SK-N-SH (cell line): ENCODE measurements around the gene MCC. TPM values are rescaled to one million over a fixed set of nuclear protein-coding genes. Genes with fewer than 3 reads are reported as not detected.

Experiments
- CTCF ChIA-PET: fragments of 300-600, 350-600 bp; formaldehyde crosslinking; extraction: SDS; loops from one replicate; lab custom pipeline; 2021; lab: Yijun Ruan, JAX
- POLR2A ChIA-PET: fragments of 350-600 bp; sonication (Branson Sonifier 250); formaldehyde crosslinking; extraction: SDS; loops from one replicate; lab custom pipeline; 2020; ENCODE audit warnings: antibody characterized with exemption, inconsistent platforms; lab: Yijun Ruan, JAX
- DNase-seq: peaks from one replicate; pipeline ENCODE4 v3.0.0; 2012
- H2AFZ ChIP-seq: fragments of 200-600 bp; sonication (generic); 2 replicates; pipeline ENCODE4 v1.8.1; 2016; ENCODE audit warnings: antibody characterized with exemption, mild to moderate bottlenecking, low read depth
- H3F3A ChIP-seq: fragments of 200-600 bp; sonication (generic); replicated peaks from 2 replicates; pipeline ENCODE3; 2016; ENCODE audit warnings: antibody characterized with exemption, mild to moderate bottlenecking; ENCODE audit not compliant: insufficient read depth
- H3K27ac ChIP-seq, 2 experiments: fragments of 200-500 bp in 1 of 2; fragments of 200-600 bp in 1 of 2; sonication (Bioruptor generic) in 1 of 2; sonication (generic), shearing (Covaris generic) in 1 of 2; 2 replicates each; pipeline versions ENCODE4 v1.5.1 to v1.6.1; 2014 to 2016; ENCODE audit warnings: low read depth in 2 of 2, inconsistent platforms in 1 of 2, low read length in 1 of 2, mild to moderate bottlenecking in 1 of 2, mixed read lengths in 1 of 2
- H3K27me3 ChIP-seq: fragments of 200-600 bp; sonication (generic), shearing (Covaris generic); 2 replicates; pipeline ENCODE4 v1.6.1; 2016; ENCODE audit warnings: mixed run types; ENCODE audit not compliant: insufficient read depth
- H3K36me3 ChIP-seq, 2 experiments: fragments of 200-500 bp in 1 of 2; fragments of 200-600 bp in 1 of 2; sonication (Bioruptor generic) in 1 of 2; sonication (generic) in 1 of 2; replicated peaks in 1 of 2; 2 replicates each; pipeline versions ENCODE3 to v1.5.1; 2014 to 2016; ENCODE audit warnings: low read length in 1 of 2, mild to moderate bottlenecking in 1 of 2; ENCODE audit not compliant: insufficient read depth in 2 of 2, control insufficient read depth in 1 of 2
- H3K4me1 ChIP-seq, 2 experiments: fragments of 200-500 bp in 1 of 2; fragments of 200-600 bp in 1 of 2; sonication (Bioruptor generic) in 1 of 2; sonication (generic), shearing (Covaris generic) in 1 of 2; 2 replicates each; pipeline versions ENCODE4 v1.5.1 to v1.6.1; 2014 to 2016; ENCODE audit warnings: low read depth in 1 of 2, low read length in 1 of 2, mixed run types in 1 of 2; ENCODE audit not compliant: insufficient read depth in 2 of 2, control insufficient read depth in 1 of 2
- H3K4me2 ChIP-seq: fragments of 200-600 bp; sonication (generic), shearing (Covaris generic); 2 replicates; pipeline ENCODE4 v1.6.1; 2017; ENCODE audit warnings: mixed run types
- H3K4me3 ChIP-seq, 2 experiments: fragments of 200-500 bp in 1 of 2; fragments of 200-600 bp in 1 of 2; sonication (Bioruptor generic) in 1 of 2; sonication (generic), shearing (Covaris generic) in 1 of 2; 2 replicates each; pipeline versions ENCODE4 v1.5.1 to v1.8.1; 2014 to 2016; ENCODE audit warnings: low read depth in 2 of 2, inconsistent platforms in 1 of 2, low read length in 1 of 2, mild to moderate bottlenecking in 1 of 2, mixed read lengths in 1 of 2, moderate library complexity in 1 of 2
- H3K79me2 ChIP-seq: fragments of 200-600 bp; sonication (generic); 2 replicates; pipeline ENCODE4 v1.8.1; 2017; ENCODE audit warnings: mild to moderate bottlenecking; ENCODE audit not compliant: insufficient read depth
- H3K9ac ChIP-seq: fragments of 200-600 bp; sonication (generic); 2 replicates; pipeline ENCODE4 v1.6.1; 2017; ENCODE audit warnings: mixed run types
- H3K9me2 ChIP-seq: fragments of 200-600 bp; sonication (generic); 2 replicates; pipeline ENCODE4 v1.6.1; 2017; ENCODE audit warnings: mixed run types
- H3K9me3 ChIP-seq: fragments of 200-600 bp; sonication (generic); 2 replicates; pipeline ENCODE4 v1.6.1; 2017; ENCODE audit warnings: mixed run types, mild to moderate bottlenecking, moderate library complexity
- H4K20me1 ChIP-seq: fragments of 200-600 bp; sonication (generic); 2 replicates; pipeline ENCODE4 v1.6.1; 2017; ENCODE audit warnings: mild to moderate bottlenecking, mixed run types; ENCODE audit not compliant: insufficient read depth
- ELF1 ChIP-seq: IDR thresholded peaks from 2 replicates; pipeline ENCODE4 v1.4.0; 2012
- EP300 ChIP-seq, 2 experiments: IDR thresholded peaks; 2 replicates each; pipeline versions ENCODE4 v1.4.0 to v1.6.1; 2012; ENCODE audit warnings: borderline replicate concordance in 1 of 2, low read depth in 1 of 2, low read length in 1 of 2
- EZH2phosphoT487 ChIP-seq: fragments of 200-600 bp; sonication (generic); IDR thresholded peaks from 2 replicates; pipeline ENCODE4 v1.6.1; 2017; ENCODE audit warnings: low read depth, mixed run types, mild to moderate bottlenecking, antibody characterized with exemption, moderate library complexity, borderline replicate concordance
- FOSL2 ChIP-seq: IDR thresholded peaks from 2 replicates; pipeline ENCODE4 v1.4.0; 2012; ENCODE audit warnings: low read depth, mild to moderate bottlenecking, moderate library complexity, borderline replicate concordance
- FOXJ3 ChIP-seq: sonication (generic); formaldehyde crosslinking; IDR thresholded peaks from 2 replicates; pipeline ENCODE4 v1.5.1; 2020; ENCODE audit warnings: mild to moderate bottlenecking, missing genetic modification reagents
- GABPA ChIP-seq: IDR thresholded peaks from 2 replicates; pipeline ENCODE4 v1.4.0; 2012; ENCODE audit warnings: low read depth, mild to moderate bottlenecking
- JUND ChIP-seq: IDR thresholded peaks from 2 replicates; pipeline ENCODE4 v1.4.0; 2012
- RAD21 ChIP-seq: IDR thresholded peaks from 2 replicates; pipeline ENCODE4 v1.6.1; 2012; ENCODE audit warnings: mild to moderate bottlenecking, low read length
- RFX5 ChIP-seq: IDR thresholded peaks from 2 replicates; pipeline ENCODE4 v1.6.1; 2012; ENCODE audit warnings: mild to moderate bottlenecking, improper control_type of control experiment, low read length
- RXRA ChIP-seq: IDR thresholded peaks from 2 replicates; pipeline ENCODE4 v1.4.0; 2012; ENCODE audit warnings: low read depth, mild to moderate bottlenecking, borderline replicate concordance
- SIN3A ChIP-seq: IDR thresholded peaks from 2 replicates; pipeline ENCODE4 v1.6.1; 2012; ENCODE audit warnings: low read depth, mild to moderate bottlenecking, low read length, moderate library complexity, borderline replicate concordance
- TAF1 ChIP-seq: IDR thresholded peaks from 2 replicates; pipeline ENCODE4 v1.6.1; 2012; ENCODE audit warnings: low read depth, mild to moderate bottlenecking, low read length, moderate library complexity, borderline replicate concordance
- TCF12 ChIP-seq: IDR thresholded peaks from 2 replicates; pipeline ENCODE4 v1.4.0; 2012
- TEAD4 ChIP-seq: IDR thresholded peaks from 2 replicates; pipeline ENCODE4 v1.4.0; 2012; ENCODE audit warnings: mild to moderate bottlenecking, borderline replicate concordance; ENCODE audit not compliant: insufficient read depth
- YY1 ChIP-seq: IDR thresholded peaks from 2 replicates; pipeline ENCODE4 v1.4.0; 2012; ENCODE audit warnings: low read depth, mild to moderate bottlenecking
- WGBS: methylation state at CpG from one replicate; pipeline ENCODE4 v1.1.6; 2017; ENCODE audit warnings: low lambda C conversion rate; 5-methylcytosine and 5-hydroxymethylcytosine counted together
- polyA plus RNA-seq, 3 experiments: library from polyadenylated mRNA; depleted of rRNA; stranded (reverse); fragments of >200 nt; gene quantifications; 2 replicates each; pipeline ENCODE4 v1.2.3, GENCODE V29; 2012
- TF ChIP-seq, protein P1 (sequence below): IDR thresholded peaks from 2 replicates; pipeline ENCODE4 v1.4.0; 2012; ENCODE audit warnings: low read depth, borderline replicate concordance
- TF ChIP-seq, protein P2 (sequence below): IDR thresholded peaks from 2 replicates; pipeline ENCODE4; 2012
- TF ChIP-seq, protein P3 (sequence below): IDR thresholded peaks from 2 replicates; pipeline ENCODE4 v1.6.1; 2012; ENCODE audit warnings: mild to moderate bottlenecking, low read depth, low read length, moderate library complexity

MCC gene
- polyA plus RNA-seq, 1 of the 3 experiments (the other 2 are of a cell fraction), result 3.6 TPM

DNA sequence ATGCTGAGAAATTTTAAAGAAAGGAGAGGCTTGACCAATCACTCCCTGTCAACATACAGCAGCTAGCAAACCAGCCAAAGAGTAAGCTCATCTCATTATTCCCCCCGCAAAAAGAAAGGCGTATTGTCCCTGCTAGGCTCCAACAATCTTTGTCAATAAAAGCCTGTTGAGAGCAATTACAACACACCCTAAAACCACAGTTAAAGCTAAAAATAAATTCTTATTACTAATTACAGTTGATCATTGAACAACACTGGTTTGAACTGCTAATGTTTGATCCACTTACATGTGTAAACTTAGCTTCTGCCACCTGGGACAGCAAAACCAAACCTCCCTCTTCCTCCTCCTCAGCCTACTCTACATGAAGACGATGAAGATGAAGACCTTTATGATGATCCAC, 204.7 kb downstream of the MCC start:
- WGBS, result 79% methylated on average over 3 of the region's 3 CpGs
- Histone ChIP-seq H3K9ac (no peak overlapping the region), H3K4me2 (no peak overlapping the region), H2AFZ (no peak overlapping the region), H3K36me3 (no peaks in the 10 kb centered on the region), H3K27me3 (no peaks in the 10 kb centered on the region), H3K4me1 (peaks cover 0 to 19% of the 10 kb centered on the region in 2 experiments; a peak in 2 of 4 replicates), H3K4me3 (no peak overlapping the region)
- DNase-seq, result no peak
- TF ChIP-seq RXRA (no peak), ELF1 (no peak), FOXJ3 (no peak), SIN3A (no peak), TEAD4 (no peak), FOSL2 (no peak), EZH2phosphoT487 (no peak), RAD21 (no peak), YY1 (no peak)
- TF ChIP-seq, protein P1, sequence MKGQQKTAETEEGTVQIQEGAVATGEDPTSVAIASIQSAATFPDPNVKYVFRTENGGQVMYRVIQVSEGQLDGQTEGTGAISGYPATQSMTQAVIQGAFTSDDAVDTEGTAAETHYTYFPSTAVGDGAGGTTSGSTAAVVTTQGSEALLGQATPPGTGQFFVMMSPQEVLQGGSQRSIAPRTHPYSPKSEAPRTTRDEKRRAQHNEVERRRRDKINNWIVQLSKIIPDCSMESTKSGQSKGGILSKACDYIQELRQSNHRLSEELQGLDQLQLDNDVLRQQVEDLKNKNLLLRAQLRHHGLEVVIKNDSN, result no peak
- TF ChIP-seq, all 33 proteins: peak for 0
- no peaks in the 10 kb centered on the region for H3K9me3 ChIP-seq
- H4K20me1 ChIP-seq, result no peaks in the 10 kb centered on the region
- no peak overlapping the region for H3K27ac ChIP-seq
- CTCF ChIA-PET, result interaction anchor here (1.1 to 1.3 kb wide), 2 partner anchors 78 to 81 kb away, joined by 3 read pairs; no protein-coding TSS in a partner anchor
- no peaks in the 10 kb centered on the region for H3K79me2 ChIP-seq
- POLR2A ChIA-PET, result no interaction called here
- no peaks in the 10 kb centered on the region for H3F3A ChIP-seq
- no peaks in the 10 kb centered on the region for H3K9me2 ChIP-seq

DNA sequence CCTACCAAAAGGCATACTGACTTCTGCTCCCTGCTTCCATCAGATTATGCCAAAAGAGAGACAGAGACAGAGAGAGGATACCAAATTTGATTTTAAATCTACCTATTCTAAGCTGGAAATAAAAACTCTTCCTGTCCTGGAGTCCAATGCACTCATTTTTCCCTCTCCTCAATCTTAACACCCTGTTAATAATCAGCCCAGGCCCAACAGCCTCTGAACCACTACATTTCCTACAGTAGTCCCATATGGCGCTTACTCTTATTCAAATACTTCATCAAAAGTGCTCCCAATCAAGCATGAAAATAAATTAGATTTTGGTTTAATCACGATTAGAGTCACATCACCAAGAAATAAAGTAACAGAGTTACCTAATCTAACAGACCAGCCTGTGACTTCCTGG, 205.8 kb downstream of the MCC start:
- Histone ChIP-seq H3K27ac (no peak overlapping the region; a peak in 1 of 4 replicates), H3K4me1 (peaks cover 0 to 19% of the 10 kb centered on the region in 2 experiments; a peak in 2 of 4 replicates), H3F3A (no peaks in the 10 kb centered on the region), H3K79me2 (no peaks in the 10 kb centered on the region), H3K9me2 (no peaks in the 10 kb centered on the region), H3K4me2 (no peak overlapping the region), H2AFZ (no peak overlapping the region), H3K9ac (no peak overlapping the region), H3K9me3 (no peaks in the 10 kb centered on the region), H4K20me1 (no peaks in the 10 kb centered on the region), H3K36me3 (no peaks in the 10 kb centered on the region), H3K27me3 (no peaks in the 10 kb centered on the region), H3K4me3 (no peak overlapping the region)
- POLR2A ChIA-PET, result no interaction called here
- TF ChIP-seq TAF1, result no peak
- TF ChIP-seq JUND, result no peak
- no peak for TF ChIP-seq RFX5
- no peak for TF ChIP-seq GABPA
- no peak for TF ChIP-seq EP300 (IDR thresholded peaks at IDR 0.05; ENCODE audit: borderline replicate concordance in 1 of 2, low read depth in 1 of 2, low read length in 1 of 2)
- TF ChIP-seq, protein P1, result no peak
- TF ChIP-seq, protein P2, sequence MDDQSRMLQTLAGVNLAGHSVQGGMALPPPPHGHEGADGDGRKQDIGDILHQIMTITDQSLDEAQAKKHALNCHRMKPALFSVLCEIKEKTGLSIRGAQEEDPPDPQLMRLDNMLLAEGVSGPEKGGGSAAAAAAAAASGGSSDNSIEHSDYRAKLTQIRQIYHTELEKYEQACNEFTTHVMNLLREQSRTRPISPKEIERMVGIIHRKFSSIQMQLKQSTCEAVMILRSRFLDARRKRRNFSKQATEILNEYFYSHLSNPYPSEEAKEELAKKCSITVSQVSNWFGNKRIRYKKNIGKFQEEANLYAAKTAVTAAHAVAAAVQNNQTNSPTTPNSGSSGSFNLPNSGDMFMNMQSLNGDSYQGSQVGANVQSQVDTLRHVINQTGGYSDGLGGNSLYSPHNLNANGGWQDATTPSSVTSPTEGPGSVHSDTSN, result no peak
- TF ChIP-seq, protein P3, sequence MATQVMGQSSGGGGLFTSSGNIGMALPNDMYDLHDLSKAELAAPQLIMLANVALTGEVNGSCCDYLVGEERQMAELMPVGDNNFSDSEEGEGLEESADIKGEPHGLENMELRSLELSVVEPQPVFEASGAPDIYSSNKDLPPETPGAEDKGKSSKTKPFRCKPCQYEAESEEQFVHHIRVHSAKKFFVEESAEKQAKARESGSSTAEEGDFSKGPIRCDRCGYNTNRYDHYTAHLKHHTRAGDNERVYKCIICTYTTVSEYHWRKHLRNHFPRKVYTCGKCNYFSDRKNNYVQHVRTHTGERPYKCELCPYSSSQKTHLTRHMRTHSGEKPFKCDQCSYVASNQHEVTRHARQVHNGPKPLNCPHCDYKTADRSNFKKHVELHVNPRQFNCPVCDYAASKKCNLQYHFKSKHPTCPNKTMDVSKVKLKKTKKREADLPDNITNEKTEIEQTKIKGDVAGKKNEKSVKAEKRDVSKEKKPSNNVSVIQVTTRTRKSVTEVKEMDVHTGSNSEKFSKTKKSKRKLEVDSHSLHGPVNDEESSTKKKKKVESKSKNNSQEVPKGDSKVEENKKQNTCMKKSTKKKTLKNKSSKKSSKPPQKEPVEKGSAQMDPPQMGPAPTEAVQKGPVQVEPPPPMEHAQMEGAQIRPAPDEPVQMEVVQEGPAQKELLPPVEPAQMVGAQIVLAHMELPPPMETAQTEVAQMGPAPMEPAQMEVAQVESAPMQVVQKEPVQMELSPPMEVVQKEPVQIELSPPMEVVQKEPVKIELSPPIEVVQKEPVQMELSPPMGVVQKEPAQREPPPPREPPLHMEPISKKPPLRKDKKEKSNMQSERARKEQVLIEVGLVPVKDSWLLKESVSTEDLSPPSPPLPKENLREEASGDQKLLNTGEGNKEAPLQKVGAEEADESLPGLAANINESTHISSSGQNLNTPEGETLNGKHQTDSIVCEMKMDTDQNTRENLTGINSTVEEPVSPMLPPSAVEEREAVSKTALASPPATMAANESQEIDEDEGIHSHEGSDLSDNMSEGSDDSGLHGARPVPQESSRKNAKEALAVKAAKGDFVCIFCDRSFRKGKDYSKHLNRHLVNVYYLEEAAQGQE, result no peak
- no peak for TF ChIP-seq SIN3A
- no peak for TF ChIP-seq TEAD4
- TF ChIP-seq RAD21, result no peak
- TF ChIP-seq TCF12, result no peak
- CTCF ChIA-PET, result interaction anchor here (0.8 to 2.6 kb wide), 2 partner anchors 12 to 286 kb away, joined by 3 to 11 read pairs; no protein-coding TSS in a partner anchor
- 49% methylated on average over 2 of the region's 2 CpGs for WGBS
- no peak for DNase-seq
